GM23338 (cell line): ENCODE data around the gene NTM.

Experiments
- CREB1 ChIP-seq: fragments of 250-450 bp; sonication (Bioruptor Pico); IDR thresholded peaks from 2 replicates; pipeline ENCODE4 v1.5.0; 2020; ENCODE audit warnings: low read depth, mild to moderate bottlenecking, moderate library complexity
- EZH2 ChIP-seq: fragments of 200-600 bp; sonication (generic); IDR thresholded peaks from one replicate; pipeline ENCODE4 v1.8.0; 2017; ENCODE audit warnings: antibody characterized with exemption, mild to moderate bottlenecking, low read depth; ENCODE audit not compliant: unreplicated experiment
- EZH2phosphoT487 ChIP-seq: fragments of 200-600 bp; sonication (generic); IDR thresholded peaks from one replicate; pipeline ENCODE4 v1.8.1; 2018; ENCODE audit warnings: antibody characterized with exemption; ENCODE audit not compliant: unreplicated experiment
- TF ChIP-seq, protein P1 (sequence below), 2 experiments: fragments of 200-600 bp in 1 of 2; sonication (generic) in 1 of 2; conservative IDR thresholded peaks; 2 replicates each; pipeline versions ENCODE4 v1.5.1 to v1.6.1; 2016 to 2017; ENCODE audit warnings: antibody characterized with exemption in 2 of 2, low read depth in 2 of 2, mild to moderate bottlenecking in 2 of 2, moderate library complexity in 1 of 2
- TF ChIP-seq, protein P2 (sequence below): IDR thresholded peaks from one replicate; pipeline ENCODE4 v1.6.1; 2018; ENCODE audit warnings: antibody characterized with exemption; ENCODE audit not compliant: unreplicated experiment

DNA sequence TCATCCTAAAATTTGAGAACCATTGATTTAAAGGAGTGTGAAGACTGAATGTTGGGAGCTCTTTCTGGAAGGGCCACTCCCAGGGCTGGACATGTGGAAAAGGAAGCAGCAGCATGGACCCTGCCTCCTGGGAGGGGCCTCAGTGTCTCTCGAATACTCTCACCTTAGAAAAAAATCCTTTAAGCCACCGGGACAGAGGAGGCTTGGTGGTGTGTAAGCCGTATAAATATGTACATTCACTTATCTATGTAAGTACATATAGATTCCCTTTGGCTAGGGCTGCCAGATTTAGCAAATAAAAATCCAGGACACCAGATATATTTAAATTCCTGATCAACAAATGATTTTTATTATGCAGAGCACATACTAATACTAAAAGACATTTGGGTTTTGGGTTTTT lies 17.6 kb downstream of the NTM start:
- TF ChIP-seq EZH2phosphoT487: no peak
- TF ChIP-seq, protein P1, sequence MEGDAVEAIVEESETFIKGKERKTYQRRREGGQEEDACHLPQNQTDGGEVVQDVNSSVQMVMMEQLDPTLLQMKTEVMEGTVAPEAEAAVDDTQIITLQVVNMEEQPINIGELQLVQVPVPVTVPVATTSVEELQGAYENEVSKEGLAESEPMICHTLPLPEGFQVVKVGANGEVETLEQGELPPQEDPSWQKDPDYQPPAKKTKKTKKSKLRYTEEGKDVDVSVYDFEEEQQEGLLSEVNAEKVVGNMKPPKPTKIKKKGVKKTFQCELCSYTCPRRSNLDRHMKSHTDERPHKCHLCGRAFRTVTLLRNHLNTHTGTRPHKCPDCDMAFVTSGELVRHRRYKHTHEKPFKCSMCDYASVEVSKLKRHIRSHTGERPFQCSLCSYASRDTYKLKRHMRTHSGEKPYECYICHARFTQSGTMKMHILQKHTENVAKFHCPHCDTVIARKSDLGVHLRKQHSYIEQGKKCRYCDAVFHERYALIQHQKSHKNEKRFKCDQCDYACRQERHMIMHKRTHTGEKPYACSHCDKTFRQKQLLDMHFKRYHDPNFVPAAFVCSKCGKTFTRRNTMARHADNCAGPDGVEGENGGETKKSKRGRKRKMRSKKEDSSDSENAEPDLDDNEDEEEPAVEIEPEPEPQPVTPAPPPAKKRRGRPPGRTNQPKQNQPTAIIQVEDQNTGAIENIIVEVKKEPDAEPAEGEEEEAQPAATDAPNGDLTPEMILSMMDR (conservative IDR thresholded peaks at IDR 0.05; ENCODE audit: low read depth in 2 of 2): no peak
- TF ChIP-seq CREB1: no peak
- TF ChIP-seq, protein P2, sequence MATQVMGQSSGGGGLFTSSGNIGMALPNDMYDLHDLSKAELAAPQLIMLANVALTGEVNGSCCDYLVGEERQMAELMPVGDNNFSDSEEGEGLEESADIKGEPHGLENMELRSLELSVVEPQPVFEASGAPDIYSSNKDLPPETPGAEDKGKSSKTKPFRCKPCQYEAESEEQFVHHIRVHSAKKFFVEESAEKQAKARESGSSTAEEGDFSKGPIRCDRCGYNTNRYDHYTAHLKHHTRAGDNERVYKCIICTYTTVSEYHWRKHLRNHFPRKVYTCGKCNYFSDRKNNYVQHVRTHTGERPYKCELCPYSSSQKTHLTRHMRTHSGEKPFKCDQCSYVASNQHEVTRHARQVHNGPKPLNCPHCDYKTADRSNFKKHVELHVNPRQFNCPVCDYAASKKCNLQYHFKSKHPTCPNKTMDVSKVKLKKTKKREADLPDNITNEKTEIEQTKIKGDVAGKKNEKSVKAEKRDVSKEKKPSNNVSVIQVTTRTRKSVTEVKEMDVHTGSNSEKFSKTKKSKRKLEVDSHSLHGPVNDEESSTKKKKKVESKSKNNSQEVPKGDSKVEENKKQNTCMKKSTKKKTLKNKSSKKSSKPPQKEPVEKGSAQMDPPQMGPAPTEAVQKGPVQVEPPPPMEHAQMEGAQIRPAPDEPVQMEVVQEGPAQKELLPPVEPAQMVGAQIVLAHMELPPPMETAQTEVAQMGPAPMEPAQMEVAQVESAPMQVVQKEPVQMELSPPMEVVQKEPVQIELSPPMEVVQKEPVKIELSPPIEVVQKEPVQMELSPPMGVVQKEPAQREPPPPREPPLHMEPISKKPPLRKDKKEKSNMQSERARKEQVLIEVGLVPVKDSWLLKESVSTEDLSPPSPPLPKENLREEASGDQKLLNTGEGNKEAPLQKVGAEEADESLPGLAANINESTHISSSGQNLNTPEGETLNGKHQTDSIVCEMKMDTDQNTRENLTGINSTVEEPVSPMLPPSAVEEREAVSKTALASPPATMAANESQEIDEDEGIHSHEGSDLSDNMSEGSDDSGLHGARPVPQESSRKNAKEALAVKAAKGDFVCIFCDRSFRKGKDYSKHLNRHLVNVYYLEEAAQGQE: no peak
- no peak for TF ChIP-seq EZH2
